Activated CD4-positive, alpha-beta T cell treated with anti-CD3 and anti-CD28 coated beads, Interleukin-2, amount 50 U/mL, for 48 hours (primary cell): ENCODE results near the gene CSN3.

Experiments used
- DNase-seq, 2 experiments: peaks; one replicate each; pipeline ENCODE4 v3.0.0-alpha.2; 2020

CSN3 gene

DNA sequence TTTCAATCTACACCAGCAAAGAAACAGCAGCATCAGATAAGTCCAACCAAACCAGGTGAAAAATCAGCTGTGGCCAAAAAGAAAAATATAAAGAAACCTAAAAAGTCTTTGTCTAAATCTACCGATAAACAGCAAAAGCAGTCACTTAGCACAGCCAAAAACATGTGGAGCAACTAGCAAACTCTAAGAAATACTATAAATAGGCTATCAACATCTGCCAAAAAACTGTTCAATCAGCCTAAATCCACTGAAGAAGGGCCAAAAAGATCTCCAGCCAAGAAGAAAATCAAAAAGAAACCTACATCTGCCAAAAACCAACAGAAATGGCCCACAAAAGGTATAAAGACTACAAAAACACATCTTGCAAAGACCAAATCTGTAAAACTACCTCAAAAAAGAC, 55.7 kb downstream of the CSN3 start:
- no peak for DNase-seq

DNA sequence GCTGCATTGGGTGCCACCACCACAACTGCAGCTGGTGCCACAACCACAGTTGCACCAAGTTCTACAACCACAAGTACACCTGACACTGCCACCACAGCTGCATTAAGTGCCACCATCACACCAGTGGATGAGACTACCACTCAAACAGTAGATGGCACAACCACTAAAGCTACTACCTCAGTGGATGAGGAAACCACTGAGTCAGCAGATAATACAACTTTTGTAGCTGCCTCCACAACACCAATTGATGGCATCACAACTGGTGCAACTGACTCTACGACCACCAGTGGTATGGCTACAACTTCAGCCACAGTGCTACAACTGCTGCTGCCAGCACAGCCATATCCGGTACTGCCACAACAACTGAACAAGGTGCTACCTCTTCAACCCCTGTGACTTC, 57.2 kb downstream of the CSN3 start:
- no peak for DNase-seq

DNA sequence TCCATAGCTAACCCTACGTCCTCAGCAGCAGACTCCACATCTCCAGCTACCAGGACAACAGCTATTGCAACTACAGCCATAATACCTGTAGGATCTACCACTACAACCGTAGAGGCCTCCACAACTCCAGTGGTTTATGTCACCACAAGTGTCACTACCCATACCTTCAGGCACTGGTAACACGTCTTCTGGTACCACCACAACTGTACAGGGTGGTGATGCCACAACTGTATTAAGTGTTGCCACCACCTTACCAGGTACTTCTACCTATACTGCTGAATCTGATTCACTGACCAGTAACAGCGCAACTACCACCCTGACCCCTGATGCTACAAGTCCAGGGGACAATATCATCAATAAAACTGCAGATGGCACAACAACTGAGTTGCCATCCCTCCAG, 57.8 kb downstream of the CSN3 start:
- no peak for DNase-seq
